Measurements from ENCODE around the gene GPR137B.

GPR137B gene

DNA sequence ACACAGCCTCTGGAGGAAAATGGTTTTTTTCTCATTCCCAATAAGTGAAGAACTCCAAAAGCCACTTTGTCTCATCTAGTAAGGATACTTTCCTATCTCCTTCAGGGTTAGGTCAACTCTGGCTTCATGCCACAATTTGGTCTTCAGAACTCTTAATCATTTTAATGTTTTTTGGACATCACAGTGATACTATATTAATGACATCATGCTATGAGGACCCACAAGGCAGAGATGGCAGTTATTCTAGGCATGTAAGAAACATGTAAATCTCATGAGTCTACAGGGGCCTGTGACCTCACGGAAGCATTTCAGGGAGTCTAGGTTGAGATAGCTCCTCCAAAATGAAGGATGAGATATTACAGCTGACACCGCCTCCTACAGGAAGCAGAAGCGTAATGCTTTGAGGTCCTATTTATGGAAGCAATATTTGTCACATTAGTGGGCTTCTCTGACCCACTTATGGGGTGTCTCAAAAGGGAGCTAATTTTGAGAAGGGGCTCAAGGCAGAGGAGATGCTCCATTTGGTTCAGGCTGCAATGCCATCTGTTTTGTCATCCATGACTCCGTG is 5.0 kb upstream of the GPR137B start:
- POLR2A ChIA-PET: interaction anchor here (0.5 kb wide), 1 partner anchor 260 kb away, joined by 3 read pairs; no protein-coding TSS in a partner anchor
- TF ChIP-seq ZNF785 (tag by site-specific recombination; IDR thresholded peaks at IDR 0.05) (peak; percentile 84; the same call in 1 of the 2 replicates), SALL2 (tag by site-specific recombination; IDR thresholded peaks at IDR 0.05; ENCODE audit: borderline replicate concordance) (no peak), ZNF629 (tag by site-specific recombination; IDR thresholded peaks at IDR 0.05) (no peak), ZNF174 (tag by site-specific recombination; IDR thresholded peaks at IDR 0.05) (peak; percentile 43; the same call in 1 of the 2 replicates), ZNF146 (tag by site-specific recombination; IDR thresholded peaks at IDR 0.05) (no peak), ZNF335 (tag by site-specific recombination; conservative IDR thresholded peaks at IDR 0.05) (no peak), ZNF184 (tag by site-specific recombination; IDR thresholded peaks at IDR 0.05) (no peak), ZNF692 (tag by site-specific recombination; IDR thresholded peaks at IDR 0.05) (peak; percentile 22; the same call in 1 of the 2 replicates), ZNF529 (tag by site-specific recombination; IDR thresholded peaks at IDR 0.05; ENCODE audit: insufficient replicate concordance) (no peak), ZNF561 (tag by site-specific recombination; IDR thresholded peaks at IDR 0.05; ENCODE audit: borderline replicate concordance) (no peak), ATF2 (tag by site-specific recombination; IDR thresholded peaks at IDR 0.05; ENCODE audit: low read depth) (peak; percentile 94), ZNF658 (tag by site-specific recombination; IDR thresholded peaks at IDR 0.05) (no peak), ZNF555 (tag by site-specific recombination; conservative IDR thresholded peaks at IDR 0.05) (no peak), ZNF610 (tag by site-specific recombination; IDR thresholded peaks at IDR 0.05; ENCODE audit: borderline replicate concordance) (no peak), ZSCAN23 (tag by site-specific recombination; IDR thresholded peaks at IDR 0.05) (no peak), KLF10 (tag by site-specific recombination; IDR thresholded peaks at IDR 0.05) (no peak), PATZ1 (tag by site-specific recombination; IDR thresholded peaks at IDR 0.05) (no peak), ZNF843 (tag by site-specific recombination; IDR thresholded peaks at IDR 0.05) (no peak), ZNF292 (tag by site-specific recombination; IDR thresholded peaks at IDR 0.05; ENCODE audit: borderline replicate concordance, low read depth) (no peak), OSR2 (tag by site-specific recombination; IDR thresholded peaks at IDR 0.05) (no peak), ZNF580 (tag by site-specific recombination; IDR thresholded peaks at IDR 0.05) (0 out of 2 replicates have a peak, but pooled peaks have one; percentile 17)
- CTCF ChIA-PET: interaction anchor here (0.6 to 1.7 kb wide), 16 partner anchors 9 to 345 kb away, joined by 3 to 6 read pairs (median 4); no protein-coding TSS in a partner anchor
- Histone ChIP-seq H3K4me3 (ENCODE audit: low read depth, low read length) (no peak overlapping the region), H3K27ac (ENCODE audit: extremely low read depth, low read depth, low read length) (no peak overlapping the region), H3K9me3 (ENCODE audit: control insufficient read depth, insufficient read depth, low read depth, low read length) (no peaks in the 10 kb centered on the region), H3K4me1 (ENCODE audit: control insufficient read depth, insufficient read depth, low read length) (no peaks in the 10 kb centered on the region), H3K36me3 (ENCODE audit: control insufficient read depth in 2 of 2, insufficient read depth in 1 of 2, low read length in 2 of 2) (no peaks in the 10 kb centered on the region)
